HG03064 (cell line): ENCODE measurements around the gene LAMB3.

Experiments used
- ATAC-seq: cut with Tn5 transposase; IDR thresholded peaks from one replicate; pipeline ENCODE4 v1.9.1; 2021; ENCODE audit warnings: low read depth; ENCODE audit not compliant: unreplicated experiment

LAMB3 gene

GRCh38 chr1:209619696-209620486 lies 32.3 kb downstream of the LAMB3 start:
- no peak for ATAC-seq

- ATAC-seq: no peak
These were observed 33.3 kb downstream of the LAMB3 start for GRCh38 chr1:209618756-209619420.

GRCh38 chr1:209618291-209618690 lies 33.9 kb downstream of the LAMB3 start:
- no peak for ATAC-seq

GRCh38 chr1:209617755-209618154 lies 34.5 kb downstream of the LAMB3 start:
- no peak for ATAC-seq

- ATAC-seq: no peak
These were observed 35.1 kb downstream of the LAMB3 start for GRCh38 chr1:209617047-209617673.

GRCh38 chr1:209616366-209617046 lies 35.7 kb downstream of the LAMB3 start:
- no peak for ATAC-seq

GRCh38 chr1:209614906-209615305 lies 37.3 kb downstream of the LAMB3 start:
- no peak for ATAC-seq

- no peak for ATAC-seq
These were observed 38.1 kb downstream of the LAMB3 start for GRCh38 chr1:209614151-209614420.

GRCh38 chr1:209613400-209614150 lies 38.6 kb downstream of the LAMB3 start:
- no peak for ATAC-seq

- ATAC-seq: no peak
These were observed 39.4 kb downstream of the LAMB3 start for GRCh38 chr1:209612646-209613399.

- no peak for ATAC-seq
These were observed 40.3 kb downstream of the LAMB3 start for GRCh38 chr1:209611771-209612570.

- ATAC-seq: no peak
These were observed 41.7 kb downstream of the LAMB3 start for GRCh38 chr1:209610631-209610905.

- ATAC-seq: no peak
These were observed 42.2 kb downstream of the LAMB3 start for GRCh38 chr1:209609791-209610630.

GRCh38 chr1:209609041-209609790 lies 43.0 kb downstream of the LAMB3 start:
- no peak for ATAC-seq

- no peak for ATAC-seq
These were observed 44.4 kb downstream of the LAMB3 start for GRCh38 chr1:209607795-209608178.

GRCh38 chr1:209607102-209607794 lies 45.0 kb downstream of the LAMB3 start:
- ATAC-seq: peak; percentile 79

GRCh38 chr1:209603877-209604276 lies 48.3 kb downstream of the LAMB3 start:
- ATAC-seq: no peak
